Subcutaneous adipose tissue (tissue), 4 donors: ENCODE data around the gene NFE2L2. TPM values are rescaled to one million over a fixed set of nuclear protein-coding genes. Genes with fewer than 3 reads are reported as not detected.

Source experiments
- CTCF ChIP-seq: fragments of 450-650 bp; IDR thresholded peaks from one replicate; pipeline ENCODE4 v1.5.1; 2016; ENCODE audit warnings: low read depth, mild to moderate bottlenecking, control low read depth, antibody characterized with exemption, moderate library complexity
- total RNA-seq, 4 donors: library from RNA; depleted of rRNA; stranded (reverse); fragments of >200 nt; gene quantifications; one replicate each; pipeline ENCODE4 v1.1.0, GENCODE V29; 2016

The NFE2L2 gene
- total RNA-seq, 4 donors from 2014 or later, result 65.9 to 156 (median 90.5) TPM

- TF ChIP-seq CTCF, result no peak
Observed at GRCh38 chr2:177253704-177254103, 10.8 kb downstream of the NFE2L2 start.

GRCh38 chr2:177252808-177253531 is 11.6 kb downstream of the NFE2L2 start:
- no peak for TF ChIP-seq CTCF

- TF ChIP-seq CTCF, result no peak
Observed at GRCh38 chr2:177251165-177251542, 13.4 kb downstream of the NFE2L2 start.

GRCh38 chr2:177250461-177250860 is 14.1 kb downstream of the NFE2L2 start:
- TF ChIP-seq CTCF, result no peak

GRCh38 chr2:177249038-177249437 is 15.5 kb downstream of the NFE2L2 start:
- TF ChIP-seq CTCF, result no peak

GRCh38 chr2:177247693-177248262 is 16.7 kb downstream of the NFE2L2 start:
- TF ChIP-seq CTCF, result no peak

GRCh38 chr2:177246000-177246399 is 18.5 kb downstream of the NFE2L2 start:
- TF ChIP-seq CTCF, result no peak
